IgD-negative memory B cell (primary cell): ENCODE measurements around the gene PHACTR4. TPM values are rescaled to one million over a fixed set of nuclear protein-coding genes. Genes with fewer than 3 reads are reported as not detected.
"Not testable (repeated sequence)": the region's sequence is repeated elsewhere in the genome, so short reads cannot be mapped to it uniquely, and the experiment has no call there.

ENCODE experiments used
- H3K27ac Mint-ChIP-seq, 3 donors: one replicate each; pipeline ENCODE4 v1.8.0; 2020 to 2022; ENCODE audit warnings: mild to moderate bottlenecking in 3 of 3, mixed read lengths in 3 of 3, moderate library complexity in 1 of 3
- H3K27me3 Mint-ChIP-seq: one replicate; pipeline ENCODE4 v1.8.0; 2021; ENCODE audit warnings: mixed read lengths
- H3K36me3 Mint-ChIP-seq: one replicate; pipeline ENCODE4 v1.8.0; 2020; ENCODE audit warnings: mild to moderate bottlenecking, mixed read lengths
- H3K4me1 Mint-ChIP-seq, 3 donors: one replicate each; pipeline ENCODE4 v1.8.0; 2020 to 2022; ENCODE audit warnings: mixed read lengths in 3 of 3, mild to moderate bottlenecking in 1 of 3
- H3K4me3 Mint-ChIP-seq, 4 donors: one replicate each; pipeline ENCODE4 v1.8.0; 2020 to 2022; ENCODE audit warnings: mild to moderate bottlenecking in 4 of 4, mixed read lengths in 4 of 4, moderate library complexity in 3 of 4
- H3K9me3 Mint-ChIP-seq, 3 donors: one replicate each; pipeline ENCODE4 v1.8.0; 2020 to 2021; ENCODE audit warnings: mixed read lengths in 3 of 3, mild to moderate bottlenecking in 1 of 3
- polyA plus RNA-seq: library from polyadenylated mRNA; unstranded; fragments of 300-500 nt; fragmentation: Illumina TruSeq; gene quantifications from one replicate; pipeline ENCODE4 v1.2.3, GENCODE V29; 2021

The PHACTR4 gene
- polyA plus RNA-seq, 1 donor from 2014 or later, result 18.5 TPM

DNA sequence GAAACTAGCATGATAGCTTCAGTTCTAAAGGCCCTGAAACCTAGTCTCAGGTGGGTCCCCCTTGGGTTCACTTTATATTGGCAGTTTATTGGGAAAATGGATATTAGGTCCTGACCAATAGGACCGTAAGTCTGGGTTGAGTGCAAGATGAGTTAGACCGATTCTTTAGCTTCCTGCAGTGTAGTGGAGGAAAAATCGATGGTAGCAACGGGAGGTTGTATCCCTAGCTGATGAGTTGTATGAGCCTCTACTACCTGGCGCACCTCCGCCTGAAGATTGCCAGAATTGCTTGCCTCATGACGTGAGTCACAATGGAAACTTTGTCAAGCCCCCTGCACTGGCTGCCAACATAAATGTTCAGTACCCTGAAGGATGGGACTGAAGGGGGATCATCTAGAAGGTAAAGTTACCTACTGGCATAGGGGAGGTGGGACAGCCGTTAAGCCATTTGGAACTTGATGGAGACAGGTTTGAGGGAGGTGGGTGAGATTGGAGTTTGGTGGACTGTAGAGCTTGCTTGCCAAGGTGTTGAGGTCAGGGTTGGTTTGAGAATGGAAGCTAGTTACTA is 140.2 kb downstream of the PHACTR4 start:
- Mint-ChIP-seq H3K27me3 (no peaks in the 10 kb centered on the region), H3K4me1 (peaks cover 43 to 57% (median 49%) of the 10 kb centered on the region in 3 donors), H3K27ac (peak overlapping the region; percentile 91 to 93 (median 92)), H3K36me3 (peaks cover 21% of the 10 kb centered on the region), H3K4me3 (peak overlapping the region; percentile 89 to 100 (median 94)), H3K9me3 (peaks cover 0 to 3% (median 0%) of the 10 kb centered on the region in 3 donors)

DNA sequence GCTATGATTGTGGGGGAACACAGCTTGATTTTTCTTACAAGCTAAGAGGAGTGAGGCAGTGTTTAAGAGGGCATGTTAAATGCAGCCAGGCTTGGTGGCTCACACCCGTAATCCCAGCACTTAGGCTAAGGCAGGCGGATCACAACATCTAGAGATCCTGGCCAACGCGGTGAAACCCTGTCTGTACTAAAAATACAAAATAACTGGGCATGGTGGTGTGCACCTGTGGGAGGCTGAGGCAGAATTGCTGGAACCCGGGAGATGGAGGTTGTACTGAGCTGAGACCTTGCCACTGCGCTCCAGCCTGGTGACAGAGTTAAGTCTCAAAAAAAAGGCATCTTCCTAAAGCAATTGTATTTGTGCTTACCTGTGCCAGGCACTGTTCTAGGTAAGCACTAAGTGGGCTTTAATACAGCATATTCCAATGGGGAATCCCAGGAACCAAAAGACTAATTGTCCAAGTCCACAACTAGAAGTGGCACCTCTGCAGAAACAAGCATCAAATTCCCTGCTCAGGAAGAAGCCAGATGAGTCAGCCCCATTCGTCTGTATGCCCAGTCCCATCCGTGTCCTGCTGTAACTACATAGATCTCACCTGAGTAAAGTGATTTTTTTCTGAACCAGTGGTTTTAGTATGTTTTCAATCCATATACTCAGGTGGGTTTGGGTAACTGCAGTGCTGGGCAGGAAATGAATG is 140.9 kb downstream of the PHACTR4 start:
- H3K27ac Mint-ChIP-seq, result peak overlapping the region; percentile 91 to 93 (median 92)
- H3K4me3 Mint-ChIP-seq, result peak overlapping the region; percentile 89 to 100 (median 94)
- H3K27me3 Mint-ChIP-seq, result no peaks in the 10 kb centered on the region
- peaks cover 42 to 56% (median 45%) of the 10 kb centered on the region in 3 donors for H3K4me1 Mint-ChIP-seq
- H3K36me3 Mint-ChIP-seq, result peaks cover 21% of the 10 kb centered on the region
- H3K9me3 Mint-ChIP-seq, result peaks cover 0 to 3% (median 0%) of the 10 kb centered on the region in 3 donors

DNA sequence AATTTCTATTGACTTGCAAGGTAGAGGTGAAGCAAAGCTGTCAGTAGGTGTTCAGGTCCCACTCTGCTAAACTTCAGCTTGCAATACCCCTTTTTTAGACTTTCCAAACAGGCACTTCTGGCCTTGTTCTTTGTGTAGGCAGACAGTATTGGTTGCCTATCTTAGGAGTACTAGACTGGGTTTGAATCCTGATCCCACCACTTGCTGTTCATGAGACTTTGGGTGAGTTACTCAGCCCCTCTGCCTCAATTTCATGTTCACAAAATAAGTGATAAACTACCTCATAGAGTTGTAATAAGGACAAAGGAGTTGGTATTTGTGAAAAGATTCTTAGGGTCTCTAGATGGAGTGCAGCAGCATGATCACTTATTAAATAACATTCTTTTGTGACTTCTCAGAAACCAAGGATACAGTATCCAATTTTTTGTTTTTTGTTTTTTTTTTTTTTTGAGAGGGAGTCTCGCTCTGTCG is 141.5 kb downstream of the PHACTR4 start:
- Mint-ChIP-seq H3K4me1 (peaks cover 37 to 53% (median 42%) of the 10 kb centered on the region in 3 donors), H3K27me3 (no peaks in the 10 kb centered on the region), H3K9me3 (no peaks in the 10 kb centered on the region), H3K4me3 (peak overlapping the region in 3 of 4 donors; percentile 89 to 100 (median 93)), H3K36me3 (peaks cover 21% of the 10 kb centered on the region), H3K27ac (peak overlapping the region; percentile 82 to 92 (median 91))

DNA sequence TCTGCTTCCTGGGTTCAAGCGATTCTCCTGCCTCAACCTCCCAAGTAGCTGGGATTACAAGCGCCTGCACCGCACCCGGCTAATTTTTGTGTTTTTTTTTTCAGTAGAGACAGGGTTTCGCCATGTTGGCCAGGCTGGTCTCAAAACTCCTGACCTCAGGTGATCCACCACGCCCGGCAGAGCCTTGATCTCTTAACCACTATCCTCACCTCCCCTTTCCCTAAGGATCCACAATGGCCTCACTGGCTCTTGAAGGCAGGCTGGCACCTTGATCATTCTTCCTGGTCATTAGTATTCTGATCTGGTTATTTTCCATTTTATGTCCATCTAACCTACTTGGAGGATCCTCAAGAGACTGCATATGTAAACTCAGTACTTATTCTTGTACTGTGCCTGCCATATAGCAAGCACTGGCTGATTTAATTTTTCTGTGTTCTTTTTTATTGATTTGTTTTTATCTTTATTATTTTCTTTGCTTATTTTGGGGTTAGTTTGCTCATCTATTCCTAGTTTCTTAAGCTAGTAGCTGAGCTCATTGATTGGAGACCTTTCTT is 142.6 kb downstream of the PHACTR4 start:
- H3K36me3 Mint-ChIP-seq, result peaks cover 21% of the 10 kb centered on the region
- H3K27ac Mint-ChIP-seq, result peak overlapping the region; percentile 87 to 93 (median 92)
- peaks cover 43 to 53% (median 48%) of the 10 kb centered on the region in 3 donors for H3K4me1 Mint-ChIP-seq

DNA sequence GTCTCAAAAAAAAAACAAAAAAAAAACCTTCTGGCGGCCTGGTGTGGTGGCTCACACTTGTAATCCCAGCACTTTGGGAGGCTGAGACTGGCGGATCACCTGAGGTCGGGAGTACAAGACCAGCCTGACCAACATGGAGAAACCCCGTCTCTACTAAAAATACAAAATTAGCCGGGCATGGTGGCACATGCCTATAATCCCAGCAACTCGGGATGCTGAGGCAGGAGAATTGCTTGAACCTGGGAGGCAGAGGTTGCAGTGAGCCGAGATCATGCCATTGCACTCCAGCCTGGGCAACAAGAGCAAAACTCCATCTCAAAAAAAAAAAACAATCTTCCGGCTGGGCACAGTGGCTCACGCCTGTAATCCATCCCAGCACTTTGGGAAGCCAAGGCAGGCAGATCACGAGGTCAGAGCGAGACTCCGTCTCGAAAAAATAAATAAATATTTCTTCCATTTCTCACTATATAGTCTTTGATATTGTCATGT is 144.9 kb downstream of the PHACTR4 start:
- H3K4me1 Mint-ChIP-seq, result peaks cover 41 to 54% (median 43%) of the 10 kb centered on the region in 3 donors
- not testable (repeated sequence) for H3K27me3 Mint-ChIP-seq, H3K9me3 Mint-ChIP-seq
- H3K27ac Mint-ChIP-seq, result peak overlapping the region; percentile 64 to 80 (median 78)
- peak overlapping the region in 2 of 4 donors; percentile 36 to 83 for H3K4me3 Mint-ChIP-seq
- peaks cover 20% of the 10 kb centered on the region for H3K36me3 Mint-ChIP-seq

More for the DNA sequence above, 142.6 kb downstream of the PHACTR4 start:
- H3K27me3 Mint-ChIP-seq, result no peaks in the 10 kb centered on the region
- H3K4me3 Mint-ChIP-seq, result peak overlapping the region; percentile 39 to 90 (median 62)
- H3K9me3 Mint-ChIP-seq, result no peaks in the 10 kb centered on the region

DNA sequence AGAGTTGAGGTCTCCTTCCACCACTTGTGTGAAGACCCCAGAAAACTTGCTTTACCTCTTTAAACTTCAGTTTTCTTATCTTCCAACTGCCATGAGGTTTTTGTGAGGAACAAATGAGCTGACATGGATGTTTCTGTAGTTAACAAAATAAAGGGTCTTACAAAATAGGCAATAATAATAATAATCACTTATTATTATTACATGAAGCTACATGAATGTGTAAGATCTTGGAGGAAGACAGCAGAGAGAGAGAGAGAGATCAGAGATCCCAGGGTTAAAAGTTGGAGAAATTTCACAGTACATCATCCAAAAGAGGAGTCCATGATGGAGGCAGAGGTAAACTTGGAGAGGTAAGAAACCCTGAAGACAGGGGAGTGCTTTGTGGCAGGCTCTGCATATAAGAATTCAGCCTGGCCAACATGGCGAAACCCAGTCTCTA is 147.0 kb downstream of the PHACTR4 start:
- Mint-ChIP-seq H3K36me3 (peaks cover 11% of the 10 kb centered on the region), H3K9me3 (no peaks in the 10 kb centered on the region), H3K27me3 (peaks cover 2% of the 10 kb centered on the region), H3K27ac (peak overlapping the region; percentile 75 to 96 (median 93)), H3K4me1 (peaks cover 27 to 41% (median 27%) of the 10 kb centered on the region in 3 donors), H3K4me3 (peak overlapping the region in 2 of 4 donors; percentile 49 to 89)

DNA sequence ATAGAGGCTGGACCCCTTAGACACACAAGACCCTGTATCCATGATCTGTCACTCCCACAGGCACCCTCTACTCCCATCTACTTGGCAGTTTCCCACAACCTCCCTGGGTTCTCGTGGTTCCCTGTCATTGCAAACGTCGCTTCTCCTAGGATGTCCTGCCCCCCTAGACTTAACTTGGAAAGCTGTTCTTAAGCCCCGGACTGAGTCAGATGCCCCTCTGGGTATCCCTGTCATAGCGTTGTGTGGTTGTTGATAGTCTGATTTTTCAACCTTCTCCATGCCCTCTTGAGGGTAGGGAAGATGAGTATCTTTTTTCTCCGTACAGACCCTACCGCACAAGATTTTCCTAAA is 148.1 kb downstream of the PHACTR4 start:
- peaks cover 2% of the 10 kb centered on the region for H3K27me3 Mint-ChIP-seq
- H3K9me3 Mint-ChIP-seq, result no peaks in the 10 kb centered on the region
- peak overlapping the region; percentile 88 to 95 (median 91) for H3K4me3 Mint-ChIP-seq
- H3K36me3 Mint-ChIP-seq, result peaks cover 6% of the 10 kb centered on the region
- H3K27ac Mint-ChIP-seq, result peak overlapping the region; percentile 75 to 96 (median 93)
- peaks cover 20 to 40% (median 24%) of the 10 kb centered on the region in 3 donors for H3K4me1 Mint-ChIP-seq

DNA sequence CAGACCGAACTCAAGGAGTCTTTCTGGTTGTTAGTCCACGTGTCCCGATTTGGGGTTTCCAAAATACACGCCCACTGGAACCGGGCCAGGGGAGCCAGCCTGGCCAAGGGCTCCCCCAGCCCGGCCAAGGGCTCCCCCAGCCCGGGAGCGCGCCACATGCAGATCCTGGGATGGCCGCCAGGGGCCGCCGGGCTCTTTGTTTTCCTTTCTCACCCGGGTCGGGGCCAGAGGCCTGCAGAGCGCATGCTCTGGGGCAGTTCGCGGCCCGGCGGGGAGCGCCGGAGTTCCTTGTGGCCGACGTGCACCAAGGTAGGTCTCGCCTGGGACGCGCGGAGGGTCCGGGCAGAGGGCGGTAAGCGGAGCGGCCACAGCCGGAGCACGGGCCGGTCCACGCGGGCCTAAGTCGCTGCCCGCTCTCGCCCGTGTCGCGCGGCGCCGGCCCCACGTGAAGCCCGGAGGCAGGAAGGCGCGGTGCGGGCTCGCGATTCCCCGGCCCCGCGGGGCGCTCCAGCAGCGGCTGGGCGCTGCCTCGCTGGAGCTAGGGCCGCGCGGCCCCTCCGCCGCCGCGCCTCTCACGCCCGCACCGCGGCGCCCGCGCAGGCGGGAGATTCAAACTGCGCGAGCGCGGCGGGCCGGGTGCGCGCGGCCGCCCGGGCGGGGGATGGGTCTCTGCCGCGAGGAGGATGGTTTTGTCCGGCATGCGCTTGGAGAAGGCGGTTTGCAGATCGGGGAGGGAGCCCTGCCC is 148.6 kb downstream of the PHACTR4 start:
- H3K4me1 Mint-ChIP-seq, result peaks cover 18 to 37% (median 23%) of the 10 kb centered on the region in 3 donors

DNA sequence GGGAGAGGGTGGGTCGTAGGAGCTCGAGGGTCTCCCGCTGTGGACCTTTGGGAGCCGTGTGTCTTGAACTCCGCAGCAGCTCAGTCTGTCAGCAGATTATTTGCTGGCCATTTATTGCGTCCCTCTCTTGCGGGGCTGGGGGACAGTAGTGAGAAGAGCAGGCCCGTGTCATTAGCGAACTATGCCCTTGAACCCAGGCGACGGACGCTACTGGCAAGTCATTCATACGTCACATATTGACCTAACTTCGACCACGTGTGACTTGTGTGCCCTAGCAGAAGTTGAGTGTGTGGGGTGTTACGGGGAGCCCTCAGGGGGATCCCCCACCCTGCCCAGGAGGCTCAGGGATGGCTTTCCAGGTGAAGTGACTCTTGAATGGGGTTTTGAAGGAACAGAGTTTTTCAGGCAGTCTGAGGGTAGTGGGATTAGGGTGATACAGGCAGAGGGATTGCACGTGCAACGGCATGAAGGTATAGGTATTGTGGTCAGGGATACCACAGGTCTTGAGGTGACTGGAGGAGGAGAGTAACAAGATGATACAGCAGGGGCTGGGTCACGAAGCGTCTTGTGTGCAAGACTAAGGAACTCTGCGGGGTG is 149.3 kb downstream of the PHACTR4 start:
- peak overlapping the region; percentile 78 to 90 (median 90) for H3K27ac Mint-ChIP-seq
- H3K9me3 Mint-ChIP-seq, result no peaks in the 10 kb centered on the region
- peaks cover under 1% of the 10 kb centered on the region for H3K36me3 Mint-ChIP-seq
- peaks cover 2% of the 10 kb centered on the region for H3K27me3 Mint-ChIP-seq
- H3K4me3 Mint-ChIP-seq, result peak overlapping the region; percentile 89 to 98 (median 92)
- peaks cover 18 to 35% (median 23%) of the 10 kb centered on the region in 3 donors for H3K4me1 Mint-ChIP-seq

More for the DNA sequence above, 148.6 kb downstream of the PHACTR4 start:
- H3K9me3 Mint-ChIP-seq, result no peaks in the 10 kb centered on the region
- H3K27me3 Mint-ChIP-seq, result peaks cover 2% of the 10 kb centered on the region
- H3K4me3 Mint-ChIP-seq, result peak overlapping the region; percentile 89 to 98 (median 92)
- peak overlapping the region; percentile 75 to 96 (median 93) for H3K27ac Mint-ChIP-seq
- H3K36me3 Mint-ChIP-seq, result peaks cover 6% of the 10 kb centered on the region

DNA sequence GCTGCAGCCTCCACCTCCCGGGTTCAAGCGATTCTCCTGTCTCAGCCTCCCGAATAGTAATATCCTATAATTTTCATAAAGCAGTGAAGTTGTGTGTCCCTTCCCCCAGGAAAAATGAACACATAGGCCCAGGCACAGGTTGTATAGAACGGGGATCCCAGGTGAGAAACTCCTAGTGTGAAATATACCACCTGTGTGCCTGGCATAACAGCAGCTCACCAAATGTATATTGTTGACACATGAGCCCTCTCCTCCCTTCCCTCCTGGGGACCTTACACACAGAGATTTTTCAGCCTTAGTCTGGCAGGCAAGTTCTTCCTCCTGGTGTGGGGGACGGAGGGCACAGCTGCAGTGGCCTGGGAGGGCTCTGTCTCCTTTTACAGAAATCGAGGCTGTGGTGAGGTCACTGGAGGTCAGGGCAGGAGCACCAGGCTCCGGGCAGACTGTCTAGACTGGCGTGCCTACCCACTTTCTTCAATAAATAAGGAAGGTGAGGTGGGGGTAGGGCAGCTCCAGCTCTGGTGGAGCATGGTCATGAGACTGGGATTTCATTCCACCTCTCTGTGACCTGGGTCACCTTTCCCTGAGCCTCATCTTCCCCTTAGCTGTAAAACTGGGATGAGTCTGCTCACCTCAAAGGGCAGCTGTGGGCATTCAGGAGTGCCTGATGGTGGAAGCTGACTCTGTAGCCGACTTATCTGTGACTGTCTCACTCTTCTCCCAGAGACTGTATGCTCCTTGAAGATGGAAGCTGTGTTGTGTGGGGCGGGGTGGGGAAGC is 150.6 kb downstream of the PHACTR4 start:
- Mint-ChIP-seq H3K9me3 (no peaks in the 10 kb centered on the region), H3K27me3 (peaks cover 2% of the 10 kb centered on the region), H3K4me3 (peak overlapping the region in 3 of 4 donors; percentile 37 to 44 (median 39)), H3K4me1 (peaks cover 18 to 32% (median 23%) of the 10 kb centered on the region in 3 donors), H3K27ac (peak overlapping the region in 1 of 3 donors; percentile 57), H3K36me3 (peaks cover 3% of the 10 kb centered on the region)

DNA sequence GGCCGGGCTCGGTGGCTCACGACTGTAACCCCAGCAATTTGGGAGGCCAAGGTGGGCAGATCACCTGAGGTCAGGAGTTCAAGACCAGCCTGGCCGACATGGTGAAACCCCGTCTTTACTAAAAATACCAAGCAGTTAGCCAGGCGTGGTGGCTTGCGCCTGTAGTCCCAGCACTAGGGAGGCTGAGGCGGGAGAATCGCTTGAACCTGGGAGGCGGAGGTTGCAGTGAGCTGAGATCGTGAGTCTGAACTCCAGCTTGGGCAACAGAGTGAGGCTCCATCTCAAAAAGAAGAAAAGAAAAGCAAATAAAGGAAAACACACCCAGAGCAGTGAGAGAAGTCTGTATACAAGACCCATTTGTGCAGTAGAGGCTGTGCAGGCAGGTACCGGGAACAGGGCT is 151.3 kb downstream of the PHACTR4 start:
- H3K9me3 Mint-ChIP-seq, H3K4me3 Mint-ChIP-seq, H3K36me3 Mint-ChIP-seq, H3K27me3 Mint-ChIP-seq, H3K27ac Mint-ChIP-seq: not testable (repeated sequence)
- H3K4me1 Mint-ChIP-seq, result peaks cover 18 to 32% (median 23%) of the 10 kb centered on the region in 3 donors

DNA sequence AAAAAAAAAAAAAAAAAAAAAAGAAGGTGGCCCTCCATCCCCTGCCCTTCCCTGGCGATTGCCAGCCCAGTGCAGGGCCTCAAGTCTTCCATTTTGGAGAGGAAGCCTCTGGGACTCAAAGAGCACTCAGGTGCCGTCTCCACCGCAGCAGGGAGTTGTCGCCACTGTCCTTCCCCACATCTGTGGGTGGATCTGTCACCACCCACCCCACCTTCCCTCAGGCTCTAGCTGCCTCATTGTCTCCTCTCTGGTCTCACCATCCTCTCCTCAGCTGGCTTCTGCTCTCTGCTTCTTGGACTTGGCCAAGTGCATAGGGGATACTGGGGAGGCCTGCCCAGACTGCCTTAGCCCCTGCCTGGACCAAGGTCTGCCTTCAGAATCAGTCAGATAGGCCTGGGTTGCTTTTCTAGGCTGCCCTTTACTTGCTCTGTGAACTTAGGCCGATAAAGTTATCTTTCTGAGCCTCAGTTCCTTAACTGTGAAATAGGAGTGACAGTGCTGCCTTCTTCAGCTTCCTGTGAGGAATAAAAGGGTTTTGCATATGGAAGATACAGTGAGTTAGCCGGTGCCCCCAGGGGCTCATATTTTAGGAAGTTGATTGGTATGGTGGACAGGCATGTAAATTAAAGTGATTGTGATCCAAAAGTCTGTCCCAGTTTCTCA is 152.1 kb downstream of the PHACTR4 start:
- H3K27me3 Mint-ChIP-seq, result peaks cover 2% of the 10 kb centered on the region
- H3K36me3 Mint-ChIP-seq, result peaks cover 3% of the 10 kb centered on the region
- peak overlapping the region in 3 of 4 donors; percentile 37 to 77 (median 48) for H3K4me3 Mint-ChIP-seq
- no peaks in the 10 kb centered on the region for H3K9me3 Mint-ChIP-seq
- peak overlapping the region in 2 of 3 donors; percentile 9 to 82 for H3K27ac Mint-ChIP-seq
- H3K4me1 Mint-ChIP-seq, result peaks cover 15 to 30% (median 21%) of the 10 kb centered on the region in 3 donors

DNA sequence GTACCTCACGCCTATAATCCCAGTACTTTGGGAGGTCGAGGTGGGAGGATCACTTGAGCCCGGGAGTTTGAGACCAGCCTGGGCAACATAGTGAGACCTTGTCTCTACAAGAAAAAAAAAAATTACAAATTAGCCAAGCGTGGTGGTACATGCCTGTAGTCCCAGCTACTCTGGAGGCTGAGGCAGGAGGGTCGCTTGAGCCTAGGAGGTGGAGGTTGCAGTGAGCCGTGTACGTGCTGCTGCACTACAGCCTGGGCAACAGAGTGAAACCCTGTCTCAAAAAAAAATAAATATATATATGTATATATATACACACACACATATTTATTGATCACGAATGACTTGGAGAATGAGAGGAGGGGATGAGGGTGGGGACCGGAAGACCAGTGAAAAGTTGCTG is 153.0 kb downstream of the PHACTR4 start:
- not testable (repeated sequence) for H3K4me3 Mint-ChIP-seq, H3K27ac Mint-ChIP-seq, H3K36me3 Mint-ChIP-seq, H3K27me3 Mint-ChIP-seq, H3K9me3 Mint-ChIP-seq
- peaks cover 8 to 25% (median 14%) of the 10 kb centered on the region in 3 donors for H3K4me1 Mint-ChIP-seq
